GM21529 (cell line): ENCODE data around the gene SLC38A8.

Source experiments
- ATAC-seq: cut with Tn5 transposase; IDR thresholded peaks from one replicate; pipeline ENCODE4 v1.9.1; 2021; ENCODE audit not compliant: unreplicated experiment

SLC38A8 gene

DNA sequence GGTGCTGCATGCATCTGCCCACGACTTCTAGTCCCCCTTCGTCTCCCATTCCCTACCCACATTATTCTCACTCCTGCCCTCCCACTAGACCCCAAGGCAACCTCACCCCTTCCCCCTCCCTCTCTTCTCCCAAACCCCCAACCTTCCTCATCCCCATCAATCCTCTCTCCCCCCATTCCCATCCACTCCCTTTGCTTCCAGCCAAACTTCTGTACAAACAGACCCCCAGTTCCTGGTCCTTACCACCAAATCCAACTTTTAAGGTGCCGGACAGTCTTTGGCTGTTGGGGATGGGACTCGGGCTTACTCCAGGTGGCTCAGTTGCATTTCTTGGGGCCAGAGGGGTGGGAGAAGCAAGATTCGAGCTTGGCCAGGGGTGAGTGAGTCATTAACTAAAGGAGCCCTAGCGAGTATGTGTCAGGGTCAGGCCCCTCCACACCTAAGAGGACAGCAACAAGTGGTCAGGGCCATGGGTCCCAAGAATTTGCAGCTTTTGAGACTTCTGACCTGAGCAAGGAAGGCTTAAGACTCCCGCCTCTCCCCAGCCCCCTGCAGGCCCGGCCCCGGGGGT lies at the start of gene SLC38A8:
TSS of gene SLC38A8 (minus strand) at position 488 of the 571 bp plus-strand sequence. CDS start 638 bp downstream, outside the sequence.
- no peak for ATAC-seq

DNA sequence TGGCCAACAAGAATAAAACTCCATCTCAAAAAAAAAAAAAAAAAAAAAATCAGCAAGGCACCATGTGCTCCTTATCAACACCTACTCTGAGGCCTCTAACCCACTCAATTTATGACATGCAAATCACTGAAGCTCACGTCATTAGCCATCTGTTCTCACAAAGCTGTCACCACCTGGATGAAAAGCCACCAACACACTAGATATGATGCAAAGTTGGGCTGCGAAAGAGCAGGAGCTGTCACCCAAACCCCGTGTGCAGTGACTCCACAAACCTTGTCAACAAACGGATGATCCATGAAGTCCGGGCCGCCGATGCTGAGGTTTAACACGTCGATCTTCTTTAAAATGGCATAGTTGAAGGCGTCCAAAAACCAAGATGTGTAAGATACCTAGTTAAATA lies 48.9 kb upstream of the SLC38A8 start:
- ATAC-seq, result no peak

GRCh38 chr16:84090211-84090610 lies 47.6 kb upstream of the SLC38A8 start:
- no peak for ATAC-seq

- ATAC-seq, result peak; percentile 81
Observed at GRCh38 chr16:84088695-84089395, 46.2 kb upstream of the SLC38A8 start.

DNA sequence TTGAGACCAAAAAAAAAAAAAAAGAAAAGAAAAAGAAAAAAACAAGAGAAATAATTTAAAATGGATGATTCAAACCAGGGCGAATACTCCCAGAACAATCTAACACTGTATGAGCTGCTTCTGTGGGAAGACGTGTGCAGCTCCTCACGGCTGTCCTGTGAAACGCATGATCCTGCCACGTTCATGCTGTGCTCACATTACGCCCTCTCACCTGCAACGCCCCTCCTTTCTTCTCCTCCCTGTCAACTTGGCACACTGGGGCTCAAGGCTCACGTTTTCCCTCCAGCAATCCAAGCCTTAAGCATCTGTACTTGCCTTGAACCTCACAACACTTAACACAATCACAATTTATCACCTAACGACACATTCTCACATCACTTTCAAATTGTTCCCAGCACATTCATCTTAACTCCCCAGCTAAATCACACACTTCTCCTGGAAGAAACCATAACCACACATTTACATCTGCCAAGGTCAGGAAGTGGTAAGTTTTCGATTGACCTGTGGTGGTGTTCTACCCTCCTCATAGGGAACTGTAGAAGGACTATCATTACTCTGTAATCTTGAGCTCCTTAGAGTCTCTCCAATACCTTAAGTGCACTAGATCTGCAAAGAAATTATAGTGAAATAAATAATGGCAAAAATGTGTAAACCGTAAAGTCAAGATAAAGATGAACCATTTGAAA lies 45.0 kb upstream of the SLC38A8 start:
- ATAC-seq, result no peak

DNA sequence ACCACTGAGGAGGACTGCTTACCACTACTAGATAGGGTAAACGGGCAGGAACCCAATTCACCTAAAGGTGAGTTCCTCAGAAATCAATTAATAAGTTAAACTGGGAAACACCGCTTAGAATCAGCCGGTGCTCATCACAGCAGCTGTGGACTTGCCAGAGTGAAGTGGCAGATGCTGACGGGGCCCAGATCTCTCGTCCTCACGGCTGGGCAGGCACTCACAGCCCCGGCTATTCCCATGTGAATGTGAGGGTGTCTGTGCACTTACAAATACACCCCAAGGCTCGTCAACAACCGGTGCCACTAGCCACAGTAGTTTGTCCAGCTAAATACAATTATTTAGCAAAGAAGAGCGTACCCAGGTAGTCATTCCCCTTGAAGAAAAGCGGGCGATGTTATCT lies 44.4 kb upstream of the SLC38A8 start:
- ATAC-seq, result no peak

- ATAC-seq, result no peak
Observed at GRCh38 chr16:84086341-84086740, 43.7 kb upstream of the SLC38A8 start.

DNA sequence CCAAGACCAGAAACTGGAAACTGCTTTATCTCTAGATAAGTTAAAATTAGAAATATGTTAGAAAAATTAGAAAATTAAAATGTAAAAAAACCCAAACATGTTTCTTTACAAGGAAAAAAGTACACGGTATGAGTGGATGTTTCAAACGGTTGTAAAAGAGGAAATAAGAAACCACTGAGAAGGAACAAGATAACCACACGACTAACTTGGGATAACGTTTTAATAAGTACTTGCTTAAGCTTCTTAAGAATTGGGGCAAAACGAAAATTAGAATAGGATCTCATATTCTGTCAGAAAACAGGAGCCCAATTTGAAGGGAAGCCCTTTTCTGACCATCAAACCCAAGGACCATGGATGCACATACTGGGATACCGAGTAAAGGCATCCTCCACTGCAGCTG lies 43.2 kb upstream of the SLC38A8 start:
- no peak for ATAC-seq

- no peak for ATAC-seq
Observed at GRCh38 chr16:84085271-84085667, 42.7 kb upstream of the SLC38A8 start.

DNA sequence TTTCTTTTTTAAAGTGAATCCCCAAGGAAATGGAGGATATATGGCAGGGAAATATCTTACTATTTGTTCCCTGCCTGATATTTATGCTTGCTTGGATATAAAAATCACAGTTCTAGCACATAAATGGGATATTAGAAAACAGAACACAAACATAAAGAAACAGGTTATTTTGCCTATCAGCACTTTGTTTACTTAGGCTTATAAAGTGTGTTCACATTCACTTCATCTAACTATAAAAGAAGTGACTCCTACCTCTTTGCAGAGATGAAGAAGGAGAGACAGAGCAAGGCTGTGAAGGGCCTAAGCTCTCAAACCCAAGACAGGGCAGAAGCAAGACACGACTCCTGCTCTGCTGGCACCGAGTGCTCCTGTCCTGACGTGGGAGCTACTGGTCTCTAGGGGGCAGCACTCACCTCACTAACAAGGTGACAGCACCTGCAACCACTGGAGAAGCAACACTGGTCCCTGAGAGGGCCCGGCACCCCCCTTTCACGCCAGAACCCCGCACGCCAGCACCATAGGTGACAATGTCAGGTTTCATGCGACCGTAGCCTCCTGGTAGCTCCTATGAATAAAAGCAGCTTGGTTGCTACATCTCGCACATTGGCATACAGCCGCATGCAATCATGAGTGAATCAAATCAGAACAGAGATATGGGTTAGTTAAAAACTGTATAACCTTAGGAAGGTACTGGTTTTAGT lies 42.1 kb upstream of the SLC38A8 start:
- ATAC-seq, result peak; percentile 45

- ATAC-seq, result no peak
Observed at GRCh38 chr16:84082835-84083569, 40.4 kb upstream of the SLC38A8 start.

DNA sequence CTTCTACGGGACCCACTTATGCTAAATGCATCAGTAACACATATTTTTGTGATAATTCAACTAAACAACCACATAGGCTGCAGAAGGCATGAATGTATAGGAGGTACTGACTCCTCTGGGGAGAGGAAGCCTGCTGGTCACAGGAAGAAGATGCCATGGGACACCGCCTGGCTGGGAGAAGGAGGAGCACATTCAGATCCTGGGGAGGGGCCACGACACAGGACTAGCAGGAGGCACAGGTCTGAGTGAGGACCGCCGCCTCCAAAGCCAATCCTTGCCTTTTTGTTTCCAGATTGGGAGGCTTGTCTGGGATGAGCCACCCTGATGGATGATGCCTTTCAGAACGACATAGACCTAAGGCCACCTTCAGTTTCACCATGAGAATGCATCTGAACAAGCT lies 39.5 kb upstream of the SLC38A8 start:
- ATAC-seq, result no peak

DNA sequence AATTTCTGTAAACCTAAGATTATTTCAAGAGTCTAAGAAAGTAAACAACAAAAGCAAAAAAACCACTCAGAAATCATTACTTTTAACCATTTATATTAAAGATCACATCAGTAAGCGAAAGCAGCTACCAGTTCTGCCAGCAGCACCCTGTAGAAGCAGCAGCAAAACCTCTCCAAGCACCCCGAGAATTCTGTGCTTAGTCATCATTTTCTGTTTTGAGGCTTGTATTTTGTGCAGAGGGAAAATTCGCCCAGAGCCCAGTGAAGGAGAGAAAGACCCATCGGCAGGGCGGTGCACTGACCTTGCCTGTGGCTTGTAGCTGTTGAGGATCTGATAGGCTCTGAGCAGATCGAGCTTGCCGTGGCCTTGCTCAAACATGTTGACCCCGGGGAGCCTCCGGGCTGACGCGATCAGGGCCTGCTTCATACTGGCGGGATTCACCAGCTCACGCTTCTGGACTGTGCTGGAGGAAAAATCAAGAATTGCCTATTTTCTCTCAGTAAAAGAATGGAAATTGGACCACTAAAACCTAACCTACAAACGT lies 38.9 kb upstream of the SLC38A8 start:
- no peak for ATAC-seq

- no peak for ATAC-seq
Observed at GRCh38 chr16:84080813-84081212, 38.2 kb upstream of the SLC38A8 start.

DNA sequence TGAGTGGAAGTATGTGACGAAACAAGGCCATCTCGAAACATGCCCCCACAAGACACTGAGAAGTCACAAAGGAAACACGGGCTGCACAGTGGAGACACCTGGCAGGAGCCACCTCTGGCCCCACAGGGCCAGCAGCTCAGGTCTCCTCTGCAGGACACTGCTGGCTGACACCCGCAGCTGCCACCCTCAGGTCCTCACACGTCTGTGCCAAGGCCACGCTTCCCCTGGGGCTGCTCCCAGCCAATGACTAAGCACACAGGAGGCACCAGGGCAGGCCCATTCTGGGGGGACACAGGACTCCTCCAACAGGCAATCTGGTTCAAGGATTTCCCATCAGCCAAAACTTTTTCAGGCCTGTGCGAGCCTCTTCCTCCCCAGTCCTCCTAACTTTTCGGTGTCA lies 37.8 kb upstream of the SLC38A8 start:
- no peak for ATAC-seq

DNA sequence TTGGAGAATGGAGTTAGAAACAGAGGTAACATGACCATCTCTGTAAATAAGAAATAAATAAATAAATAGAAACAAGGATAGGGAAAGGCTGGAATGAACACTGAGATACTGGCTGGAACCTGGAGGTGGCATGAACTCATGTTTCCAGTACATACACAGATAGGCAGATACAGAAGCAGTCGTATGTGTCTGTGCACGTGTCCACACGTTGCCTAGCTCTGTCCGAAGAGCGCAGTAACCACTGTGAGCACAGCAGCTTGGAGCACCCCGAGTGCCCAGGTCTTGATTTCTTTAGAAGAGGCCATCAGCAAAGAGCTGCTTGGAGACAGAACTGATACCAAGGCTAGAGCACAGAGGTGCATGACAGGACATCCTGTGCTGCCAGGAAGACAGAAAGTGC lies 37.1 kb upstream of the SLC38A8 start:
- ATAC-seq, result no peak

DNA sequence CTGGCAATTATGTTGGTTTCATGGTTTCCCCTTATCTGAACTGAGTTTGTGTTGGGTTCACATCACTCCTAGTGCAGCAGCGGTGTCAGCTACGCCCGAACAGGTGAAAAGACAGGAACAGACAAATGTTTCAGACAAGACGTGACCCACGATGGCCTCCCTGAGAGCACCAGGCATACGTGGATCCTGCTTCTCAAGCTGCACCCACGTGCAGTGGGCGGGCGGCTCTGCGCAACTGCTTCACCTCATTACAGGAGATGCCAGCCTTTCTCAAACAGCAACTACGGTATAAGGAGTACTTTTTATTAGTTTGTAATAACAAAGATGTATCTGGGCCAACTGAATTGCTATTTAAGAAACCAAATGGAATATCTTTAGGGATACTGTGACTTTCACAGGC lies 32.8 kb upstream of the SLC38A8 start:
- no peak for ATAC-seq

GRCh38 chr16:84074721-84075120 lies 32.1 kb upstream of the SLC38A8 start:
- ATAC-seq, result no peak

DNA sequence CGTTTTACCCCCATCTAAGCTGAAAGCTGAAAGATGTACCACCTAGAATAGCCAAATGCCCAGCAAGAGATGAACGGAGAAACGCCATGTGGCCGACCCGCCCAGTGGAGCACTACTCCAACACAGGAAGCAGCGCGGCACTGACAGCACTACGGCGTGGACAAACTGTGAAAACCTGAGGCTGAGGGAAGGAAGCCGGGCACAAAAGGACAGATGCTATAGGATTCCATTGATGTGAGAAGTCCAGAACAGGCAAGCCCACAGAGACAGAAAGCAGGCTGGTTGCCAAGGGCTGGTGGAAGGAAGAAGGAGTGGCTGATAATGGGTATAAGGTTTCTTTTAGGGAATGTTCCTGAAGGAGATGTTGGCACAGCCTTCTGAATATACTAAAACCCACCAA lies 29.4 kb upstream of the SLC38A8 start:
- no peak for ATAC-seq

DNA sequence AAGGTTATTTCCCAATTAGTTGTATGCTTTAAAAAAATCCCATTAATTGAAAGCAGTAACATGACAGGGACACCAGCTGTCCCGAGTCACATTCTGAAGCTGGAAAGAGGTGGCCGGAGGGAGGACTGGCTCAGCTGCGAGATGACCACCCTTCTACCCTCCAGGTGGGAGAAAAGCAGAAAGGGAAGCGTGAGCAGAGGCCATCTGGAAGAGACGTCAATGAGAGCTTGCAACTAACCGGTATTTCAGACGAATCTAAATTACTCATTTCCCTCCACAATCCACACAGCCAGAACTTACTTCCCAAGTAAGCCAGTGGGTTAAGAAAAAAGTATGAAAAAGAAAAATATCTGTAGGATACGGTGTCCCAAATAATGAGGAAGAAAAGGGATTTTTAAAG lies 28.5 kb upstream of the SLC38A8 start:
- no peak for ATAC-seq

- ATAC-seq, result no peak
Observed at GRCh38 chr16:84069540-84069939, 26.9 kb upstream of the SLC38A8 start.
